ENCODE measurements around the gene PSMD10.

PSMD10 gene

GRCh38 chrX:108070891-108071290, 20.5 kb downstream of the PSMD10 start:
- no peak for DNase-seq

- no peak for DNase-seq
Observed at GRCh38 chrX:108068121-108068520, 23.2 kb downstream of the PSMD10 start.

- no peak for DNase-seq
Observed at GRCh38 chrX:108064613-108065012, 26.7 kb downstream of the PSMD10 start.

GRCh38 chrX:108064001-108064400, 27.3 kb downstream of the PSMD10 start:
- DNase-seq = no peak

- no peak for DNase-seq
Observed at GRCh38 chrX:108059801-108060200, 31.5 kb downstream of the PSMD10 start.

GRCh38 chrX:108055546-108055945, 35.8 kb downstream of the PSMD10 start:
- DNase-seq = no peak

- no peak for DNase-seq
Observed at GRCh38 chrX:108053218-108053617, 38.1 kb downstream of the PSMD10 start.

- DNase-seq = no peak
Observed at GRCh38 chrX:108049649-108050048, 41.7 kb downstream of the PSMD10 start.

GRCh38 chrX:108044554-108045256, 46.6 kb downstream of the PSMD10 start, which contains the start of gene VSIG1:
Gene VSIG1, plus strand, starts transcription at chrX:108045065. Its CDS starts 66 bp downstream, at chrX:108045131.
- no peak for DNase-seq

- DNase-seq = no peak
Observed at GRCh38 chrX:108036298-108036973, 54.9 kb downstream of the PSMD10 start.

- no peak for DNase-seq
Observed at GRCh38 chrX:108034725-108035124, 56.6 kb downstream of the PSMD10 start.
